Panc1 (cell line): ENCODE data around the gene USP40.

Experiments
- CTCF ChIP-seq: fragments of 450-650 bp; IDR thresholded peaks from 2 replicates; pipeline ENCODE4 v1.5.1; 2017; ENCODE audit warnings: mild to moderate bottlenecking
- POLR2AphosphoS5 ChIP-seq: IDR thresholded peaks from 2 replicates; pipeline ENCODE4 v1.6.1; 2012; ENCODE audit warnings: mild to moderate bottlenecking, low read depth, low read length, moderate library complexity
- REST ChIP-seq, 2 experiments: IDR thresholded peaks; 2 replicates each; pipeline ENCODE4 v1.6.1; 2011 to 2012; ENCODE audit warnings: low read depth in 2 of 2, control low read depth in 1 of 2, low read length in 1 of 2, mild to moderate bottlenecking in 1 of 2, moderate library complexity in 1 of 2; ENCODE audit not compliant: insufficient read depth in 1 of 2
- TCF7L2 ChIP-seq: IDR thresholded peaks from 2 replicates; pipeline ENCODE4 v1.6.1; 2011; ENCODE audit warnings: mild to moderate bottlenecking, low read depth, low read length, inconsistent platforms

DNA sequence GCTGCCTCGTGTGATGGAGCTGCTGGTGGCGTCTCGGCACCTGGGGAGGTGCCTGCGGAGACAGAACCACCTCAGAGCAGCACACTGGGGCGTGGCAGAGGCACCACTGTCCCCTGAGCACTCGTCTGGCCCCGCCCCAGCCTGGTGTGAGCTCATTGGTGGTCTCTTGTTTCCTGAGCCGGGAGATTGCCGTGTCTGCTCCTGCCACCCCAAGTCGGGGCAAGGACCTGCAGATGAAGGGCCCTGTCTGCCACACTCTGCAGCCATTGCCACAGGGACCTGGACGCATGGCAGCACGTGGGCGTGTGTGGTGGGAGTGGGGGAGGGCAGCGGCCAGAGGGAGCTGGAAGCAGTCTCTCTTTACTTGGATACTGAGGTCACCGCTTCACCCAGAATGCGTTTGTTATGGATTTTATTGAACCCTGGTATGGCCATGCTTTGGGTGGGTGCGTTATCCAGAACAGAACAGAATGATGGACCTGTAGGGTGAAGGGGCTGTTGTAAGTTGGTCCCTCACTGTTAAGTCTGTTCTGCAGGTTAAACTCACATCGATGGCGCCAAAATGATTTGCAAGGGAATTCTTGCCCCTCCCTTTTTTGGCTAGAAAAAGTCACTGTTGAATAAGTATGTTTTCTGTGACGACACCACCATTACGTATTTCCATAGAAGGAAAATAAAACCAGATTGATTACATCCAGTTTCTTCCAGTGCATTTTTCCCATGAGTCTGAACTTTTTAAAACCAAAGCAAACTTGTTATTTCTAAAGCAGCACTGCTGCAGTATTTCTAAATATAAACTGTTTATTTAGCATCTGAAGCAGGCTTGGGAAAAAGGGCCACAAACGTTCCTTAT is 92.0 kb downstream of the USP40 start:
- TF ChIP-seq CTCF = no peak
- TF ChIP-seq POLR2AphosphoS5 = no peak
- TF ChIP-seq REST (IDR thresholded peaks at IDR 0.05; ENCODE audit: insufficient read depth in 1 of 2, low read depth in 2 of 2, low read length in 1 of 2) = no peak
- TF ChIP-seq TCF7L2 = no peak
